ENCODE measurements around the gene ETV3.
"Not testable (repeated sequence)": the region's sequence is repeated elsewhere in the genome, so short reads cannot be mapped to it uniquely, and the experiment has no call there.

Gene ETV3

DNA sequence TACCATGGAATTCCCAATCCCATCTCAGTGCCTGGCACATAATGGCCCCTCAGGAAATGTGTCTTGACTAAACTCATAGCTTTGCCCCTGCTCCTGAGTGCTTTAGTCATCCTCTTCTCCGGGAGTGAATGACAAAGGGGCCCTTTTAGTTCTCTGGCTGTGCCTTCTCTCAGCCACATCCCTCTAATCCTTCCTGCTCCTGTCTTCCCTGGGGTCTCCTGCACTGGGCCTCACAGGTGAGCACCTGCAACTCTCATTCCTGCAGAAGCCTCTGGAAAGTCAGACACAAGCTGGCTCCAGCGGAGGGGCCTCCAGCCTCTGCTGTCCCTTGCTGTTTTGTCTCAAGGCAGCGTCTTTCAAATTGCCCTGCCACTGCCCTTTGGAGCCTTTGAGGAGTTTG, 24.6 kb downstream of the ETV3 start:
- in situ Hi-C loops (cut with MboI; ENCODE audit: low sequenced_read_pairs) = no loop called here

DNA sequence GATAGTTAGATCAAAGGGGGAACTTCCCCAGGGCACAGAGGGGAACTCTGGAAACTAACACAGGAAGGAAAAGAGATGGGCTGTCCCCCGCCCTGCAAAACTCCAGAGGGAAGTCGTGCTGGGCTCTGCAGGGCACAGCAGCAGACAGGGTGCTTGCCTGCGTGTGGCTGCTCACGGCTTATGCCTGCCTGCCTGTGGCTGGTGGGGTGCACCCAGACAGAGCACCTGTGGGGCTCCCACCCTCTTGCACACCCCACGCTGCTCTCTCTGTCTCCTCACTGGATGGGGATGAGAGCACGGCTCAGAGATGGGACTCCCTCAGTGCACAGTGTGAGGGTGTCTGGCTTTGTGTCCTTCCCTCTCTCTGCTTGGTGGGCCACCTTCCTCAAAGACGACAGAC, 25.1 kb downstream of the ETV3 start:
- in situ Hi-C loops (cut with MboI; ENCODE audit: low sequenced_read_pairs) = no loop called here

DNA sequence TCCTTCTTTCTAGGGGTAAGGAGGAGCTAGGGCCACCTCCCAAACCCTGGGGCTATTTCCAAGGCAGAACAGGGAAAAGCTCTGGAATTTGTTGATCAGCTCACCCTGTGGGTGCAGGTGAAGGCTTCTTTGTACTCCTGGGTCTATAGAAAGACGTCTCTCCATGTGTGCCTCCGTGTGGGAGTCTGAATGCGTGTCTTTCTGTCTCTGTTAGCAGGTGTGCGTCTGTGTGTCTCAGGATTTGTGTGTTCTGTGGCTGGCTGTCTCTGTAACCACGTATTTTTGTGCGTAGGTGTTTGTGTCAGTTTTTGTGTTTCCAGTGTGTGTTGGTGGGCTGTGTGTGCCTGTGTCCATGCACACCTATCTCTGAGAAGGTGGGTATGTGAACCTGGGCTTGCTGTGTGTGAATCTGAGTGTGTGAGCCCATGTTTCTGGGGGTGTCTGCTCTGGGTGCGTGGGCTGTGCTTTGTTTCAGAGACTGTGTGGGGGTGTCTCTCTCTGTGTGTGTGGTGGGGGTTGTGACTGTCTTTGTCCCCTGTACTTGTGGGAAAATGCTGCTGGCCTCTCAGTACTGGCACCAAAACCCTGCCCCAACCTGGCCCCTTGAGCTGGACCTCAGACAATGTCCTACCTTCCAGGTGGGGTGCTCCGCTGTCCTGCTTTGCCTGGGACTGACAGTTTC, 25.9 kb downstream of the ETV3 start:
- in situ Hi-C loops (cut with MboI; ENCODE audit: low sequenced_read_pairs) = no loop called here

- in situ Hi-C loops (cut with MboI; ENCODE audit: low sequenced_read_pairs) = no loop called here
These were observed 26.6 kb downstream of the ETV3 start for GRCh38 chr1:157111396-157112165.

GRCh38 chr1:157110686-157111085, 27.5 kb downstream of the ETV3 start:
- in situ Hi-C loops (cut with MboI; ENCODE audit: low sequenced_read_pairs) = no loop called here

DNA sequence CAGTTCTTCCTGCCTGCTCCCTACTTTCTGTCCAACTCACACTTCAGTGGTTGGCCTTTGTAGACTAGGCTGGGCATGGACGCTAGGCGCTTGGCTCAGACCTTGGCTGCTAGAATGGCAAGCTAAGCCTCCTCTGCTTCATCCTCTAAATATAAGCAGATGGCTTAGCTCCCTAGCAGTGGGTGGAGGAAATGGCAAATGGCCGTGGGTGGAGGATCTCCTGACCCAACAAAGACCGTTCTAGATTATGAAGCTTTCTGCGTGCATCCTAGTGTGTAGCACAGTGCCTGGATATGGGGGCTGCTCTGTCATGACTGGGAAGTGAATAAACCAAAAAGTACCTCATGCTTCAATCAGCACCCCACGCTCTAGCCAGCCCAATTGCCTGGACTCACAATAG, 28.2 kb downstream of the ETV3 start:
- in situ Hi-C loops (cut with MboI; ENCODE audit: low sequenced_read_pairs) = no loop called here

DNA sequence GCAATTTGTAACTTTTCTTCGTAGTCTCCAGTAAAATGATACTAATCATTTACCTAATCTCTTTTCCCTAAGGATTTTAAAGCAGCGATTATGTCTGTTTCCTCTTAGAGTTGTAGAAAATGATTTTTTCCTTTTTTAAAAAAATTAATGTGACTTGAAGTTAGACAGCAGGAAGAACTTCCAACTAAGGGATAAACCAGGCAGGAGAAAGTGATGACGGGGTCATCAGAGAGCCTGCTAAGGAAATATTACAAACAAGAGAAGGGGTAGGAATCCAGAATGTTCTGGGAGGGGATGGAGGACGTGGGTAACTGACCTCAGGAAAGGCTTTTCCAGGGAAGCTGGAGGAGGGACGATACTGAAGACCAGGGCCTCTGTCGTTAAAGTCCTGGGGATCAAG, 29.7 kb downstream of the ETV3 start:
- in situ Hi-C loops (cut with MboI; ENCODE audit: low sequenced_read_pairs) = no loop called here

- in situ Hi-C loops (cut with MboI; ENCODE audit: low sequenced_read_pairs) = no loop called here
These were observed 30.5 kb downstream of the ETV3 start for GRCh38 chr1:157107702-157108101.

DNA sequence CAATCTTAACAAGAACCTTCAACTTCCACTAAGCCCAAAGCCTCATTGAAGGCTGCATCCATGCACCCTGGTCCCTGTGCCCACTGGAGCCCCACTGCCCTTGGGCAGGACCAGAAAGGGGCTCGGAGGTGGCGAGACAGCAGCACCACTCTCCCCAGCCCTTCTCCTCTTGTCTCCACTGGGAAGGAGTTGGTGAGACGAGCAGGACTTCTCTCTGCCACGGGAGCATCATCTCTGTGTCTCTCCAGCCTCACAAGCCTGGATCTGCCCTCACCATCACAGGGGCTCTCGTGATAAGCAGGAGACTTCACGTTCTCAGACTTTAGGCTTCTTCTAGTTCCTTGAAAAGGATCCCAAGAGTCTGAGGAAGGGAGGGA, 31.4 kb downstream of the ETV3 start:
- in situ Hi-C loops (cut with MboI; ENCODE audit: low sequenced_read_pairs) = no loop called here

DNA sequence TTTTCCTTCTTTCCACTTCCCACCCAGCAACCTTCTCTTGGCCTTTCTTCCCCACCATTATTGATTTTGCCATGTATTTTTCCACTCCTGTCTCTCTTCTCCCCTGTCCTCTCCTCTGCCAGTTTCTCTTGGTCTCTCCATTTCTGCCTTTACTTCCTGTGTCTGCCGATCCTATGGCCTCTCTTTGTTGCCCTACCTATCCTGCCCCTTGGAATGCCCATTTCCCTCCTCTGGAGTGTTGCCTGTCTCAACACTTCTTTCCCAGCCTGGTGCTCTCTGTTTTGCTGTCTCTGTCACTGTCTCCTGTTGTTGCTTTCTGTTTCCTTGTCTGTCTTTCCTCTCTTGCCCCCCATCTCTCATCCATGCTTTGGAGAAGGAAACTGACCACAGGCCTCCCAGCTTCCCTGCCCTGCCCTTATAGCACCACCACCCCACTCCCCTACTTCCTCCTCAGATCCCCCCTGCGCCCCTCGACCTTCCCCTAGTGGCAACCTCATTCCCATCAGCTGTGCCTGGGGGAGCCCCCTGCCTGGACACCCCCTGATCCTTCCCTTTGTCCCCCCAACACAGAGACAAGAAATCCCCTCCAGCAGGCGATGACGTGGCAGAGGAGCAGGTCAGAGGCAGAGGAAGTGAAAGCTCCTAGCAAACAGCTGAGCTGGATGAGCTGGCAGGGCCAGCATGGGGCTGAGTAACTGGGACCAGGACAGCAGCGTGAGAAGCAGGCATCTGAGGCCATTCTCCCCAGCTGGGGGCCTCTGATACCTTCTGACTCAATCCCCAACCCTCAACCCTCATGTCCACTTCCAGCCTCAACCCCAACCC, 32.0 kb downstream of the ETV3 start:
- in situ Hi-C loops (cut with MboI; ENCODE audit: low sequenced_read_pairs) = no loop called here

DNA sequence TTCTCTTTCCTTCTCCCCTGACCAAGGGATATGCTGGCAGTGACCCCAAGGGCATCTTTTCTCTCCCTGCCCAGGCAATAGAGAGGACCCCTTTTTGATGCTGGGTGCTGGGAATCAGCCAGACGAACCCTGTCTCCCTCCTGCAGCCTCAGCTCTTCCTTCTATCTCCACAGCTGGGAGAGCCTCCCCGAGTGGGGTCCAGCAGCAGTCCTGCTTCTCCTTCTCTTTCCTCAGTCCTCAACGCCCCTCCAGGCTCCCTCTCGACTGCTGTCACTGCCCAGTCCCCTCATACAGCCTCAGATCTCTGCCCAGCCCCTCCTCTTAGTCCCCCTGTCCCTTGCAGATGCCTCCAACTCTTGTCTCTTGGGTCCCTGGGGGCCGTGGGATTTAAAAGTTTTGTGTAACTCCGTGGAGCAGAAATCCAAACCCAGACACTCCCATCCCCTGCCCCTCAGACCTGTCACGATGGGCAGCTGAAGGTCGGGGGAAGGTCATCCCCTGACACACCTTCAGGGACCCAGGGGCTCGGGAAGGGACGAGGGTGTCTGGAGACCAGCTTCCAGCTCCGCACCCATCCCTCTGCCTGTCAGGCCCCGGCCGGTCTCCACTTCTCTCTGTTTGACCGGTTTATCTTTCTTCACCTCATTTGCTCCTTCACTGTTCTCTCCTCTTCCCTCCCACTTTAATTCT, 32.8 kb downstream of the ETV3 start:
- in situ Hi-C loops (cut with MboI; ENCODE audit: low sequenced_read_pairs) = no loop called here

DNA sequence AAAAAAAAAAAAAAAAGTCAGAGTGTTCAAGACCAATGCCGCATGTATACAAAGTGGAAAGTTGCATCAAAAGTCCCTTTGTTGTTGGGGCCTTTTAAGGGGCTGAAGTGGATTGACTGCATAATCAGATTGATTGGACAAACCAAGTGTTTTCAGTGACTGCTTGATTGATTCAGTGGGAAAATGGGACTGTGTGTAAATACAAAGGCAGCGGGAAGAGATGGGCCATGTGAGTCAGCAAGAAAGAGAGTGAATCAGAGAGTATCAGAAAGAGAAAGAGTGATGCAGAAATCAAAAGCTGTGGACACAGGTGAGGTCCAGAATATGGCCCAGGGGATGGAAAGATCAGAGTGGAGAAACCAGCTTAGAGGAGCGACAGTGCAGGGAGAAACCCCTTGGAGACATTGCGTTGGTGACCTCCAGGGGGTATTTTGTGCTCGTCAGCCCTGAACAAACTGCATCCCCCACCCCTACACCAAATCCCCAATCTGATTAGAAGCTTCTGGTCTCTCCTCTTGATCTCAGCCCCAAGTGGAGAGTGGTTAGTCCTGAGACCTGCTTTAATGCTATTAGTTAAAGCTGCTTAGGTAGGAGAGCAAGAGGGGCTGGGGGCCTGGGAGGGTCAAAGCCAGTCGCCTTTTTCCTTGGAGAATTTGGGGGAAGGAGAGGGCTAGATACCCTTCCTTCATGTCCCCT, 33.4 kb downstream of the ETV3 start:
- in situ Hi-C loops (cut with MboI; ENCODE audit: low sequenced_read_pairs) = no loop called here

DNA sequence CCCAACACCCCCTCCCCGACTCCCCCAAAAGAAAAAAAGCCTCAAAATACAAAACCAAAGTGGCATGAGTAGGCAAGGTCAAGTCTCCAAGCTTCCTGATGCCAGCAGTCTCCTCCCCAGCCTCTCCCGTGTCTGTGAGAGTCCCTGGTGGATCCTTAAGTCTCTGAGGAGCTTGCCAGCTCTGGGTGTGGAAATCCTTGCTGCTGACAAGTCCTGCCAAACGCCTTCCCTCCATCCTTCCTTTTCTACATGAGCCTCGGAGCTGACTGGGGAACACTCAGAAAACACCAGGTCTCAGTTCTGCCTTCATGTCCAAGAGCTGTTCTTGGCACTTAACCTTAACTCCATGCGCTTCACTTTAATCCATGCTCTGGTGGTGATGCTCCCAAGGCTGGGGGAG, 34.9 kb downstream of the ETV3 start:
- in situ Hi-C loops (cut with MboI; ENCODE audit: low sequenced_read_pairs) = no loop called here

- in situ Hi-C loops (cut with MboI; ENCODE audit: low sequenced_read_pairs) = no loop called here
These were observed 37.0 kb downstream of the ETV3 start for GRCh38 chr1:157101149-157101548.

DNA sequence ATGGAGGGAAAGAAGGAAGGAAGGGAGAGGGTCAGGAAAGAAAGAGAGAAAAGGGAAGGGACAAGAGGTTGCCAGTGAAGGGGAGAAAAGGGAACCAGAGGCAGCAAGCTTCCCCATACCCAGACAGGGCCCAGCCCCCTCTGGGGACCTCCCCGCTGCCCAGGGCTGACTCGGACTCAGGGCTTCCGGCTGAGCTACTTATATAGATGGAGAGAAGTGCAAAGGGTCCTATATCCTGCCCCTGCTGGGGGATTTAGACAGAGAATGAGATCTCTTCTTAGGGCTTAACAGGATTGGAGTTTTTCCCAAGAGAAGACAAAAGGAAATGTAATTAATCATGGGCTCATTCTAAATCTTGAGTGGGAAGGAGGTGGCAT, 38.6 kb downstream of the ETV3 start, which contains the start of gene ETV3L:
Gene ETV3L (minus strand): TSS at position 176 of the 377 bp plus-strand sequence. CDS start 285 bp downstream, outside the sequence.
- in situ Hi-C loops (cut with MboI; ENCODE audit: low sequenced_read_pairs) = no loop called here

DNA sequence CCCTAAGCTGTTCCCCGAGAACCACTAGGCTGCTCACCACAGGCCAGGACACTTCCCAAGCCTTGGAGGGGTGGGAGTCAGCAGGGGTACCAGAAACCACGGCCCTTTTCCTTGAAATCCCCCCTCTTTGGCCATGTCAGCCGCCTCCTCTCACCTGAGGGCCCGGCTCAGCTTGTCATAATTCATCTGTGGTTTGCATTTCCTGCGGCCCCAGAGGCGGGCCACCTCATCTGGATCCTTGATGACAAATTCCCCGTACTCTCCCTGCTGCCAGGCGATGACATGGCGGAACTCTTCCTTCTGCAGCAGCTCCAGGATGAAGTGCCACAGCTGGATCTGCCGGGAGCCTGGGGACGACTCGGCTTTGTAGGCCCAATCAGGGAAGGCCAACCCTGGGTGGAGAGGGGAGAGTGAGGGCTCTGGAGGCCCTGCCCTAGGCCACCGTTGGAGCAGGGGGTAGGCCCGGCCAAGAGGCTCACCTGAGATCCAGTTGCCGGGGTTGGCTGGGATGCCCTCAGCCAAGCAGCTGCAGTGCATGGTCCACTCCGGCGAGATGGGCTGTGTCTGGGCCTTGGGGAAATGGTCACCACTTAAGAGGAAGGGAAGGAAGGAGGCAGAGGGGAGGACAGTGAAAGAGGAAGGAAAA, 39.1 kb downstream of the ETV3 start:
- in situ Hi-C loops (cut with MboI; ENCODE audit: low sequenced_read_pairs) = not testable (repeated sequence)

- in situ Hi-C loops (cut with MboI; ENCODE audit: low sequenced_read_pairs) = no loop called here
These were observed 39.7 kb downstream of the ETV3 start for GRCh38 chr1:157098519-157098918.

GRCh38 chr1:157097692-157098091, 40.5 kb downstream of the ETV3 start:
- in situ Hi-C loops (cut with MboI; ENCODE audit: low sequenced_read_pairs) = no loop called here

- in situ Hi-C loops (cut with MboI; ENCODE audit: low sequenced_read_pairs) = no loop called here
These were observed 41.3 kb downstream of the ETV3 start for GRCh38 chr1:157096881-157097280.

DNA sequence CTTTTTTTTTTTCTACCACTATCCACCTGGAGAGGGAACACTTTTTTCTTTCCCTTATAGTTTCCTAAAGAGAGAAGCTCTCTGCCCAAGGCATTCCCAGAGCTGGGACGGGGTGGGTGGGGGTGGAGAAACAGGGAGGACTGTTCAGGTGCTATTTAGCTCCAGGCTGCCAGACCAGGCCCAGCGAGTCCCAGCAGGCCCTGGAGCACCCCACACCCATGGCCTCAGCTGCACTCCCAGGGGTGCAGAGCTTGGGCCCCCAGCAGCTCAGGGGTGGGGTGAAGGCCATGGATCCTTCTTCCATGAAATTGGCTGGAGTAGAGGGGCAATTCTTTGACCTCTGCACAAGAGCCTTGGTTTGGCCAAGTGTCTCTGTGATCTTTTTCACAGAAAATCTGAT, 42.6 kb downstream of the ETV3 start:
- in situ Hi-C loops (cut with MboI; ENCODE audit: low sequenced_read_pairs) = no loop called here

All from hTERT RPE-1 (cell line).